Vagina (tissue), 2 donors: ENCODE data around the gene P2RY6. TPM values are rescaled to one million over a fixed set of nuclear protein-coding genes. Genes with fewer than 3 reads are reported as not detected.

Experiments
- DNase-seq, 2 donors: peaks; one replicate each; pipeline ENCODE4 v3.0.0-alpha.2; 2017; ENCODE audit errors: extremely low spot score in 2 of 2
- H3K27ac ChIP-seq: fragments of 200-600 bp; sonication (generic); one replicate; pipeline ENCODE4 v1.5.1; 2019
- H3K27me3 ChIP-seq: fragments of 200-600 bp; sonication (generic); one replicate; pipeline ENCODE4 v1.5.1; 2019
- H3K36me3 ChIP-seq, 2 donors: fragments of 200-600 bp; sonication (generic); one replicate each; pipeline ENCODE4 v1.5.1; 2017 to 2019
- H3K4me1 ChIP-seq: fragments of 200-600 bp; sonication (generic); one replicate; pipeline ENCODE4 v1.5.1; 2019
- H3K4me3 ChIP-seq, 2 donors: fragments of 200-600 bp; sonication (generic); 1 replicate in 1 of 2; 2 replicates in 1 of 2; pipeline ENCODE4 v1.5.1; 2016 to 2019
- H3K9me3 ChIP-seq: fragments of 200-600 bp; sonication (generic); one replicate; pipeline ENCODE4 v1.5.1; 2019
- POLR2A ChIP-seq, 2 donors: fragments of 450-650 bp; IDR thresholded peaks; one replicate each; pipeline ENCODE4 v1.6.1; 2017; ENCODE audit warnings: antibody characterized with exemption in 2 of 2, mild to moderate bottlenecking in 2 of 2, moderate library complexity in 2 of 2
- POLR2AphosphoS5 ChIP-seq, 2 donors: sonication (generic); formaldehyde crosslinking; IDR thresholded peaks; one replicate each; pipeline ENCODE4 v1.9.0; 2017; ENCODE audit warnings: antibody characterized with exemption in 2 of 2, mild to moderate bottlenecking in 2 of 2, low read depth in 1 of 2; ENCODE audit not compliant: insufficient read depth in 1 of 2
- intact Hi-C: fragments of 100-400 bp; cut with DNase I; formaldehyde crosslinking; loops from one replicate; pipeline ENCODE4 v1.15.1; 2023
- total RNA-seq: library from RNA; depleted of rRNA; stranded (reverse); fragments of >200 nt; gene quantifications from one replicate; pipeline ENCODE4 v1.2.3, GENCODE V29; 2016
- TF ChIP-seq, protein P1 (sequence below), 3 experiments: fragments of 450-650 bp in 2 of 3; fragments of 200-600 bp in 1 of 3; sonication (generic) in 1 of 3; IDR thresholded peaks; one replicate each; pipeline ENCODE4 v1.5.1; 2017 to 2019; ENCODE audit warnings: antibody characterized with exemption in 3 of 3, mild to moderate bottlenecking in 2 of 3, moderate library complexity in 2 of 3

Gene P2RY6
- total RNA-seq, 1 donor from 2014 or later = 2.0 TPM

DNA sequence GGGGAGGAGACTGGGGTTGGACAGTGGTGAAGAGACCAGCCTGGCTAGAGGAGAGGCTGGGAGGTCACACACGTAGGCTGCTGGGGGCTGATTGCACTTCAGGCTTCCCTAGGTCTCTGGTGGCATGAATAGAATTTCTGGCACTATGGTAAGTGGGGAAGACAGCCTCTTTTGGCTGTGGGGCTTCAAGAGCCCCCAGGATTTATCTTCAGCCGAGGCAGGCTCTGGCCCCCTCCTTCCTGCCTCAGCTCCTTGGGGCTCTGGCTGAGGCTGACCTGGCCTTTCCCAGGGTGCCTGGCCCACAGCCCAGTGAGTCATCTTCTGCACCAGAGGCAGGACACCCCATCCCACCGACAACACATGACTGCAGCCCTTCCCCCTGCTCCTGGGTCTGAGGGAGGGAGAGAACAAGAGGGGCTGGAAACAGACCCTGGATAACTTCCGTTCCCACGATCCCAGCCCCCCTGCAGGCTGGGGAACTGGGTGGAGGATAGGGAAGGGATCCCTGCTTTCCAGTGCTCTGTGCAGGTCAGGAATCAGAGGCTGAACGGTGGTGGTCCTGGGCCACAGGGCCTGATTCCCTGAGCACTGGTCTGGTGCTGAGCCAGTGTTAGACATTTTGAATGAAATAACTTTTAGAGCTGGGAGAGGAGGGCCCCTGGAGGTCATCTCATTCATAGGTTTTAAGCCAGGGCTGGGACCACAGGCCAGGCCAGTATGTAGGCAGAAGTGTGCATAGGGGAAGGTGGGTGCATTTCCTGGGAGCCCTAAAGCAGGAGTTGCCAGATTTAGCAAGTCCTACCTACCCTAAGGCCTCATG is 62.5 kb downstream of the P2RY6 start:
- peak overlapping the region; percentile 2 to 20 for H3K4me3 ChIP-seq
- no peaks in the 10 kb centered on the region for H3K27me3 ChIP-seq
- DNase-seq = no peak
- no peaks in the 10 kb centered on the region for H3K9me3 ChIP-seq
- TF ChIP-seq, protein P1, sequence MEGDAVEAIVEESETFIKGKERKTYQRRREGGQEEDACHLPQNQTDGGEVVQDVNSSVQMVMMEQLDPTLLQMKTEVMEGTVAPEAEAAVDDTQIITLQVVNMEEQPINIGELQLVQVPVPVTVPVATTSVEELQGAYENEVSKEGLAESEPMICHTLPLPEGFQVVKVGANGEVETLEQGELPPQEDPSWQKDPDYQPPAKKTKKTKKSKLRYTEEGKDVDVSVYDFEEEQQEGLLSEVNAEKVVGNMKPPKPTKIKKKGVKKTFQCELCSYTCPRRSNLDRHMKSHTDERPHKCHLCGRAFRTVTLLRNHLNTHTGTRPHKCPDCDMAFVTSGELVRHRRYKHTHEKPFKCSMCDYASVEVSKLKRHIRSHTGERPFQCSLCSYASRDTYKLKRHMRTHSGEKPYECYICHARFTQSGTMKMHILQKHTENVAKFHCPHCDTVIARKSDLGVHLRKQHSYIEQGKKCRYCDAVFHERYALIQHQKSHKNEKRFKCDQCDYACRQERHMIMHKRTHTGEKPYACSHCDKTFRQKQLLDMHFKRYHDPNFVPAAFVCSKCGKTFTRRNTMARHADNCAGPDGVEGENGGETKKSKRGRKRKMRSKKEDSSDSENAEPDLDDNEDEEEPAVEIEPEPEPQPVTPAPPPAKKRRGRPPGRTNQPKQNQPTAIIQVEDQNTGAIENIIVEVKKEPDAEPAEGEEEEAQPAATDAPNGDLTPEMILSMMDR (IDR thresholded peaks at IDR 0.05) = no peak
- TF ChIP-seq POLR2AphosphoS5 (IDR thresholded peaks at IDR 0.05; ENCODE audit: insufficient read depth in 1 of 2, low read depth in 1 of 2) (peak; percentile 44 to 78), POLR2A (IDR thresholded peaks at IDR 0.05) (no peak)
- peaks cover 78% of the 10 kb centered on the region for H3K4me1 ChIP-seq
- H3K36me3 ChIP-seq = no peaks in the 10 kb centered on the region
- H3K27ac ChIP-seq = peak overlapping the region; percentile 91
- intact Hi-C loops = loop anchor here (2.0 kb wide), 1 partner anchor 26 kb away; the partner anchor contains the start of gene ARHGEF17

DNA sequence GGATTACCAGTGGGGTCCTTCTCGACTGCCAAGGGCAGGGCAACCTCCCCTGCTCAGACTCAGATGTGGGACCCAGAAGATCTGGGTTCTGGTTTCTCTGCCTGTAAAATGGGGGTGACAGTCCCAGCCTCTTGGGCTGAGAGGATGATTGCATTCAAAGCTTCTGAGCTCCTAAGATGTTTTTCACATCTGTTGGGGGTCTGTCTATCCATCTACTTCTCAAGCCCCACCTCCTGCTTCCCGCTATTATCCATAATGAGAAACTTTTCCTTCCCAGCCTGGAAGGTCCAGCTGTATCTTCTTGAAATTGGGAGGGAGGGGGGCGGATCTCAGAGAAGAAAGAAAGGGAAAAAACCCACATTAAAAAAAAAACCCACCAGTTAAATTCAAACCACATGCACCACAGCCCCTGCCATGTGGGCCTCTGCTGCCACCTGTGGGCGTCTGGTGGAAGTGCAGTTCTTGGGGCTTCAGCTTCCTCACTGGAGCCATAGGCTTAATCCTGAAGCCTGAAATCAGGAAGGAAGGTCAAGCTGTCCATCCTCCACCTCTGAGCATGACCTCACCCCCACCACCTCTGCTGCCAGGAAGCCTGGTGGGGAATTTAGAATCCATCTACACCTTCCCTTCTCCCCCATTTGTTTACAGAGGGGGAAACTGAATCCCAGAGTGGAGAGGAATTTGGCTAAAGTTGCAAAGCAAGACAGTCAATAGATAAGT is 63.2 kb downstream of the P2RY6 start:
- H3K27ac ChIP-seq = peak overlapping the region; percentile 91

DNA sequence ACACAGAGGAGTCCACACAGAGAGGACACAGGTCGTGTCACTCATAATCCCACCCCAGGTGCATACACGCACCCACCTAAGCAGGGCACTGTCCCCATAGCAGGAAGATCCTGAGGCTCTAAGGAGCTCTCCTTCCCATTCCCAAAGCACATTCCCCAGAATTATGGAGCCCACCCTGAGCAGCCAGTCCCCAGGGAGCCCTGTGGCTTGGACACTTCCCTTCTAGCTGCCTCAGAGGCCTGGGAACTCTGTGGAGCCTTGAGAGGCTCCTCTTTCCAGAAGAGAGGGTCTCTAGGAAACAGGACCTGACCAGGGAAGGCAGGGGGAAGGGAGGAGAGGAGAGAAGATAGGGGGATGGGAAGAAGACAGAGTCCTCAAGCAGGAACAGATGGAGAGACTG is 65.7 kb downstream of the P2RY6 start:
- Histone ChIP-seq H3K36me3 (no peaks in the 10 kb centered on the region), H3K4me1 (peaks cover 57% of the 10 kb centered on the region), H3K9me3 (no peaks in the 10 kb centered on the region), H3K27ac (no peak overlapping the region), H3K4me3 (no peak overlapping the region), H3K27me3 (no peaks in the 10 kb centered on the region)
- no peak for DNase-seq
- intact Hi-C loops = no loop called here
- no peak for TF ChIP-seq POLR2AphosphoS5 (IDR thresholded peaks at IDR 0.05; ENCODE audit: insufficient read depth in 1 of 2, low read depth in 1 of 2)
- TF ChIP-seq, protein P1 (IDR thresholded peaks at IDR 0.05) = no peak
- no peak for TF ChIP-seq POLR2A (IDR thresholded peaks at IDR 0.05)

More for the DNA sequence above, 63.2 kb downstream of the P2RY6 start:
- DNase-seq = no peak
- intact Hi-C loops = loop anchor here (2.0 kb wide), 1 partner anchor 27 kb away; the partner anchor contains the start of gene ARHGEF17
- peak overlapping the region in 1 of 2 donors; percentile 2 for H3K4me3 ChIP-seq
- H3K36me3 ChIP-seq = no peaks in the 10 kb centered on the region
- H3K4me1 ChIP-seq = peaks cover 71% of the 10 kb centered on the region
- TF ChIP-seq POLR2A (IDR thresholded peaks at IDR 0.05) (no peak), POLR2AphosphoS5 (IDR thresholded peaks at IDR 0.05; ENCODE audit: insufficient read depth in 1 of 2, low read depth in 1 of 2) (peak in 1 of 2 donors; percentile 67)
- TF ChIP-seq, protein P1 (IDR thresholded peaks at IDR 0.05) = peak; percentile 85 to 97 (median 88)
- no peaks in the 10 kb centered on the region for H3K9me3 ChIP-seq
- H3K27me3 ChIP-seq = no peaks in the 10 kb centered on the region

DNA sequence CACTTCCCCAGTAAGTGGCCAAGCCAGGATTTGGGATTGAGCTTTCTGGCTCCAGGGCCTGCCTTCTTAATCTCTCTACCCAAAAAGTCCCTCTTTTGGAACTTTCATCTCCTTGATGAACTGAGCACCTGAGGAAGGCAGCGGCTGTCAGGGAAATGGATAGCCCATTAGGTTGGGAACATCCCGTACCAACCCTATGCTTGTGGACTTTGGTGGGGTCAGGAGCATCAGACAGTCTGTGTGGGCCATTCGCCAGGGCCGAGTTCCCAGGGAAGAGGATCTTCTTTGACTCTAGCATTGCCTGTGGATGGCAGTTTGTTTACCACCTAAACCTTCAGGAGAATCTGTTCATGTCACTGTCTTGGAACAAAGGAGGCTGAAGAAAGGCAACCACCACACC is 66.1 kb downstream of the P2RY6 start:
- TF ChIP-seq POLR2A (IDR thresholded peaks at IDR 0.05) (no peak), POLR2AphosphoS5 (IDR thresholded peaks at IDR 0.05; ENCODE audit: insufficient read depth in 1 of 2, low read depth in 1 of 2) (no peak)
- TF ChIP-seq, protein P1 (IDR thresholded peaks at IDR 0.05) = no peak
- no peak overlapping the region for H3K4me3 ChIP-seq
- no peak for DNase-seq

More for the DNA sequence above, 66.1 kb downstream of the P2RY6 start:
- intact Hi-C loops = no loop called here
- Histone ChIP-seq H3K4me1 (peaks cover 56% of the 10 kb centered on the region), H3K36me3 (no peaks in the 10 kb centered on the region), H3K27me3 (no peaks in the 10 kb centered on the region), H3K9me3 (no peaks in the 10 kb centered on the region), H3K27ac (no peak overlapping the region)
